Activated naive CD8-positive, alpha-beta T cell treated with anti-CD3 and anti-CD28 coated beads, Interleukin-2, amount 50 U/mL, for 16 hours (primary cell): ENCODE data around the gene NHSL2.
"Not testable (repeated sequence)": the region's sequence is repeated elsewhere in the genome, so short reads cannot be mapped to it uniquely, and the experiment has no call there.

Experiments used
- DNase-seq: peaks from one replicate; pipeline ENCODE4 v3.0.0-alpha.2; 2020; ENCODE audit warnings: low read depth, low spot score

The NHSL2 gene

GRCh38 chrX:71910643-71910985, at the start of gene NHSL2:
TSS of gene NHSL2 (plus strand) at chrX:71910845.
- DNase-seq: no peak

- no peak for DNase-seq
Observed at GRCh38 chrX:71867680-71868079, 43.0 kb upstream of the NHSL2 start.

DNA sequence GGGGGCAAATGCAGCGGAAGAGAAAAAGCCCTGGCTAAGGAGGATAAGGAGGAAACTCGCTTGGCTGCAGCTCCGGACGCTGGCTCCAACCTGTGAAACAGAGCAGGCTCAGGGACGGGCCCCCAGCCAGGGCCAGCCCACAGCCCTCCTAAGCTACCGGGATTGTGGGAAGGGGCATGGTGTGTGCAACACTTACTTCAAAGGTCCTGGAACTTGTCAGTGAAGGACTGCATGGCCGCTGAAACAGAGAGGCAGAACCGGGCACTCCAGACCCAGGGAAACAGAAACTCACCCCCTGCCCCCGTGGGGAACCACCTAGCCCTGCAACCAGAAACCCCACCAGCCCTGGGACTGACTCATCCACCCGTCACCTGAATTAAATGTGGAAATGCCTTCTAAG, 41.1 kb upstream of the NHSL2 start:
- not testable (repeated sequence) for DNase-seq

- DNase-seq: no peak
Observed at GRCh38 chrX:71870208-71871098, 40.2 kb upstream of the NHSL2 start.

- DNase-seq: no peak
Observed at GRCh38 chrX:71871367-71871766, 39.3 kb upstream of the NHSL2 start.

GRCh38 chrX:71872542-71873458, 37.8 kb upstream of the NHSL2 start:
- no peak for DNase-seq

GRCh38 chrX:71873459-71873833, 37.2 kb upstream of the NHSL2 start:
- DNase-seq: no peak

DNA sequence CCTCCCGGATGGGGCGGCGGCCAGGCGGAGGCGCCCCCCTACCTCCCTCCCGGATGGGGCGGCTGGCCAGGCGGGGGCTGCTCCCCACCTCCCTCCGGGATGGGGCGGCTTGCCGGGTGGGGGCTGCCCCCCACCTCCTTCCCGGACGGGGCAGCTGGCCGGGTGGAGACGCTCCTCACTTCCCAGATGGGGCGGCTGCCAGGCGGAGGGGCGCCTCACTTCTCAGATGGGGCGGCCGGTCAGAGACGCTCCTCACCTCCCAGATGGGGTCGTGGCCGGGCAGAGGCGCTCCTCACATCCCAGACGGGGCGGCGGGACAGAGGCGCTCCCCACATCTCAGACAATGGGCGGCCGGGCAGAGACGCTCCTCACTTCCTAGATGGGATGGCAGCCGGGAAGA, 33.8 kb upstream of the NHSL2 start:
- not testable (repeated sequence) for DNase-seq

DNA sequence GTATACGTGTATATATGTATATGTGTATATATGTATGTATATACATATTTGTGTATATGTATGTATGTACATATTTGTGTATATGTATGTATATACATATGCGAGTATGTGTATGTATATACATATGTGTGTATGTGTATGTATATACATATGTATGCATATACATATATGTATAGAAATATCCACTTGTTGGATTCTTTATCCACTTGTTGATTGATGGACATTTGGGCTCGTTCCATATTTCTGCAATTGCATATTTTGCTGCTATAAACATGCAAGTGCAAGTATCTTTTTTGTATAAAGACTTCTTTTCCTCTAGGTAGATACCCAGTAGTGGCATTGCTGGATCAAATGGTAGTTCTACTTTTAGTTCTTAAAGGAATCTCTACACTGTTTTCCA, 25.5 kb upstream of the NHSL2 start:
- DNase-seq: no peak

- no peak for DNase-seq
Observed at GRCh38 chrX:71895607-71896006, 15.0 kb upstream of the NHSL2 start.

- DNase-seq: no peak
Observed at GRCh38 chrX:71906144-71906543, 4.5 kb upstream of the NHSL2 start.

- no peak for DNase-seq
Observed at GRCh38 chrX:71908387-71908786, 2.3 kb upstream of the NHSL2 start.

GRCh38 chrX:71909956-71910355, 689 bp upstream of the NHSL2 start:
- no peak for DNase-seq

- DNase-seq: peak; percentile 2
Observed at GRCh38 chrX:71910986-71911730, 513 bp downstream of the NHSL2 start.

- DNase-seq: no peak
Observed at GRCh38 chrX:71911731-71912050, 1.0 kb downstream of the NHSL2 start.

- no peak for DNase-seq
Observed at GRCh38 chrX:71912156-71912555, 1.5 kb downstream of the NHSL2 start.

GRCh38 chrX:71913156-71913950, 2.7 kb downstream of the NHSL2 start:
- DNase-seq: no peak

GRCh38 chrX:71917621-71918343, 7.1 kb downstream of the NHSL2 start:
- no peak for DNase-seq

- no peak for DNase-seq
Observed at GRCh38 chrX:71919431-71919830, 8.8 kb downstream of the NHSL2 start.

GRCh38 chrX:71919886-71920285, 9.2 kb downstream of the NHSL2 start:
- no peak for DNase-seq

GRCh38 chrX:71922686-71923085, 12.0 kb downstream of the NHSL2 start:
- DNase-seq: no peak
